SHP77 (cell line): Measurements from ENCODE around the gene RALA.
"Not testable (repeated sequence)": the region's sequence is repeated elsewhere in the genome, so short reads cannot be mapped to it uniquely, and the experiment has no call there.

Experiments used
- DNase-seq, 2 experiments: peaks; one replicate each; lab custom pipeline; 2025; lab: John Stamatoyannopoulos, UW

Gene RALA

DNA sequence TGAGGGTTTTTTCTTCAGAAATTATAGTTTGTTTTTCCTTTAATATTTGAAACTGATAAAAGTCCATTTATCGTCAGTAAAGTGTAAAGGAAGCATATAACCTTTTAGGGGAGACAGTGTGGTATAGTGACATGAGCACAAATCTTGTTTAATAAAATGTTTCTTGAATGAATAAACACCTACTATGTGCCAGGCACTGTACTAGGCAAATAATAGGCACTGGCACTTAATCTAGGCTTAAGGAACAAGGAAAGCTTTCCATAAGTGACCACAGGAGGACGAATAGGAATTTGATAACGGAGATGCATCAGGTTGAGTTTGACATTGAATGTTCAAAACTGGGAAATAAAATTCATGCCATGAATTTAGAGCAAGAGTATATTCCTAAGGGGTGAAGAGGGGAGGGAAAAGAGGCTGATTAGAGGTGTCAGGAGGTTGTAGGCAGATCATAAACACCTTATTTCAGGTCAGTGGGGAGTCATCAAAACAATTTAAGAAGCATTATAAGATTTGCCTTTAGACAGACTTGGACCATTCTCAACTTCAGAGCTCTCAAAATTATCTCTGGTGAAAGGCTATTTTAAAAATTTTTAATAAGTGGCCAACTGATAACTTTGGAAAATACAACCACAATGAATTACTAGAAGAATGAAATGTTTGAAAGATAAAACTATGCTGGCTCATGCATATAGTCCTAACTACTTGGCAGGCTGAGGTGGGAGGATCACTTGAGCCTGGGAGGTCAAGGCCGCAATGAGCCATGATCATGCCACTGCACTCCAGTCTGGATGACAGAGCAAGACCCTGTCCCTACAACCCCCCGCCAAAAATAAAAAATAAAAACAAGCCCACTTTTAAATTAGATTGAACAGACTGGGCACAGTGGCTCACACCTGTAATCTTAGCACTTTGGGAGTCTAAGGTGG, 22.4 kb downstream of the RALA start:
- no peak for DNase-seq

DNA sequence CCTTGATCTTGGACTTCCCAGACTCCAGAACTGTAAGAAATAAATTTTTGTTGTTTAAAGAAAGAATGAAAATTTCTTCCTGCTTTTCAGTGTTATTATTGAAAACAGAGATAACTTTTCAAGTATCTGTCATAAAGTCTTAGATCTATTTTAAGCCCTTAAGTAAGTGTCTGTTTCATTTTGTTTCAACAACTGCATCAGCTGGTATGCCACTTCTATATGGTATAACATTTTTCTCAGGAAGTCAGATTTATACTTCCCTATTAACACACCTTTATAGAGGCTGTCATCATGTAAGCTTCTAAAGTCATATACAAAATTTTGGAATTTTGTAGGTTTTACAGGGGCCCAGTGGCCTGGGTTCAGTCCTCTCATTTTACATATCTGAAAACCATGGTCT, 24.4 kb downstream of the RALA start:
- DNase-seq = no peak

DNA sequence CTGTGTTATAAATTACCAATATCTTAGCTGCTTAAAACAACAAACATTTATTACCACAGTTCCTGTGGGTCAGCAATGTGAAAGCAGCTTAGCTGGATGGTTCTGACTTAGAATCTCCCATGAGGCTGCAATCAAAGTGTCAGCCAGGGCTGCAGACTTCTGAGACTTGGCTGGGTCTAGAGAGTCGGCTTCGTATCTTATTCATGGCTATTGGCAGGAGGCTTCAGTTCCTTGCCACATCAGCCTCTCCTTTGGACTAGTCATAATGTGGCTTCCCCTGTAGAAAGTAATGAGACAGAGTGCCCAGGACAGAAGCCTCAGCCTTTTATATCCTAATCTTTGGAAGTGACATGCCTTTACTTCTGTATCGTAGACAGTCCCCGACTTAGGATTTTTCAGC, 27.3 kb downstream of the RALA start:
- no peak for DNase-seq

DNA sequence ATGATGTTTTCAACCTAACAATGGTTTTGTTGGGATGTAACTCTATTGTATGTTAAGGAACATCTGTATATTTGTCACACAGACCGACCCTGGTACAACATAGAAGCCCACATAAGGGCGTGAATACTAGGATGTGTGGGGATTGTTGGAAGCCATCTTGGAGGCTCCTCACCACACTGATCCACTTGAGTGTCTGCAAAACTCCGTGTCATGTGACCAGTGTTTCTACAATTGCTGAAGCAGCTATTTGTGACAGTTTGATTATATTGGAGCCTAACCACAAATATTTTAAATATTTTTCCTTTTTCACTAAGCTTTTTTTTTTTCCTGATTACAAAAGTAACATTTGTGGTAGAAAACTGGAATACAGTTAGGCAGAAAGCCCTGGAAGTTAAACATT, 27.9 kb downstream of the RALA start:
- DNase-seq = no peak

DNA sequence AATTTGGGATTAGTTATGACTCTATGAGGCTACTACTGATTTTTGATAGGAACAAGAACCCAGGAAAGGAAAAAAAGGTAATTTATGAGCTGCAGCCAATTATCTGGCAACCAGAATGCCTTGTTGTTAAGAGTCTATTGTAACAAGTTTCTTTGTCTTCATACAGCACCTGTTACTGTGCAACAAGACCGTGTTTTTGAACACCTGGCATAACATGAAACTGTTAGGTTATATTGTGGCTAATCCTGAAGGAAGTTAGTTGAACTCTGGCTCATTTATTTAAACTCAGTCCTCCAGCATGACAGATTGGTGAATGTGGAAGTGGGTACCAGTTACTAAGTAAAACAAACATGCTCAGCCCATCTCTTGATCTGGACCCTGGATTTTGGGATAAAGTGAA, 33.0 kb downstream of the RALA start:
- no peak for DNase-seq

DNA sequence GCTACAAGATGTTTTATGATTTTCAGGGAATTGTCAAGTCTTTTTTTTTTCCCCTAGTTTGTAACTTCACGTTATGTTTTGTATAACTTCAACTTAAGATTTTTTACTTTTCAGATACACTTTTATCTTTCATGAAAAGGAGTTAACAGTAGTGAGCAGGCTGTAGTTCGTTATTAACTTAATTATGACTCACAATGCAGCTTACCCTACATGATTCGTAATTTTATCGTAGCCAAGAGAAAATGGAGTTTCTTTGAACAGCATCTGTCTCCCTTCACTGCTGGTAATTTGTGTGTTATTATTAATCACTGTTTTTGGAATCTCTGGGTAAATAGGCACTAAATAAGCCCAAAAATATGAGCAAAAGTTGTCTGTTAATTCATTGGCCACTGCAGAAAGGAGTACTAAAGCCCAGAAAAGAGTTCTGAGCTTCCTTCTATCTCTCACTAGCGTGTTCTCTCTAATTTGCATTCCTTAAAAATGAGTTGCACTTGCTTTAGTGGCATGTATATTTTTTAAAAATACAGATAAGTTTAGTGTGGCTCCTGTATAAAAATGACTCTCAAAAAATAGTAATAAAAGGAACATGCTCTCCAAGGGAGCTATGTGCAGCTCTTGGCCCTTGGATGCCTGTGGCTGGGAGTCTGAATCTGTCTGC, 36.1 kb downstream of the RALA start:
- no peak for DNase-seq

DNA sequence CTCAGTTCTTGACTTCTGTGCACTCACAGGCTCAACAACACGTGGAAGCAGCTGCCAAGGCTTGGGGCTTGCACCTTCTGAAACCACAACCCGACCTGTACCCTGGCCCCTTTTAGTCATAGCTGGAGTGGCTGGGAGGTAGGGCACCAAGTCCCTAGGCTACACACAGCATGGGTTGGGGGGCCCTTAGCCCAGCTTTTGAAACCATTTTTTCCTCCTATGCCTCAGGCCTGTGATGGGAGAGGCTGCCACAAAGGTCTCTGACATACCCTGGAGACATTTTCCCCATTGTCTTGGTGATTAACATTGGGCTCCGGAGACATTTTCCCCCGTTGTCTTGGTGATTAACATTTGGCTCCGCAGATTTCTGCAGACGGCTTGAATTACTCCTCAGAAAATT, 38.6 kb downstream of the RALA start:
- no peak for DNase-seq

DNA sequence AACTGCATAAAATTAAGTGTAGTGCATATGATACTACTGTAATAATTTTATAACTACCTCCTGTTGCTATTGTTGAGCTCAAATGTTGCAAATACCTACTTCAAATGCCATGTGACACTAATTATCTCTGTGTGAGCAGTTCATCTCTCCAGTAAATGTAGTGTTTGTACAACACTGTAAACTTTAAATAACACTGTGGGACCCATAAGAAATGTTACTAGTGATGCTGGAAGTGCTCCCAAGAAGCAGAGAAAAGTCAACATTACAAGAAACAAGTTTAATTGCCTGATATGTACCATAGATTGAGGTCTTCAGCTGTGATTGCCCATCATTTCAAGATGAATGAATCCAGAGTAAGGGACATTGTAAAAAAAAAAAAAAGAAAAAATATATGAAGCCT, 39.9 kb downstream of the RALA start:
- DNase-seq = no peak

DNA sequence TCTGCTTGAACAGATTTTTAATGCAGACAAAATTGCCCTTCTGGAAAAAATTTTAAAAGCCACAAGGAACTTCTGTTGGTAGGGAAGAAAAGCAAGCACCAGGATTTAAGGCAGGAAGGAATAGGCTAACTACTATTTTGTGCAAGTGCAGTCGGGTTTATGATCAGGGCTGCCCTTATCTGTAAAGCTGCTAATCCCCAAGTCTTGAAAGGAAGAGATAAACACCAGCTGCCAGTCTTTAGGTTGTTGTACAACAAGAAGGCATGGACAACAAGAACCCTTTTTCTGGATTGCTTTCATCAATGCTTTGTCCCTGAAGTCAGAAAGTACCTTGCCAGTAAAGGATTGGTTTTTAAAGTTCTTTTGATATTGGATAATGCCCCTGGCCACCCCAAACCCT, 40.7 kb downstream of the RALA start:
- no peak for DNase-seq

DNA sequence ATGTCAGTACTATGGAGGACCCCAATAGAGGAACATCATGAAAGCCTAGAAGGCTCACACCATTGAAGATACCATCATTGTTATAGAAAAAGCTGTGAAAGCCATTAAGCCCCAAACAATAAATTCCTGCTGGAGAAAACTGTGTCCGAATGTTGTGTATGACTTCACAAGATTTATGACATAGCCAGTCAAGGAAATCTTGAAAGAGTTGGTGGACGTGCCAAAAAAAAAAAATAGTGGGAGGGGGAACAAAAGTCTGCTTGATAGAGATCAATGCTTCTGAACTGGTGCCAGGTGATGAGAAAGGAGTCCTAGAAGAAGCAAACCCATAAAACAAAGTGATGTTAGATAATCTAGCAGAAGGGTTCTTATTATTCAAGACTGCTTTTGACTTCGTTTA, 41.2 kb downstream of the RALA start:
- DNase-seq = no peak

DNA sequence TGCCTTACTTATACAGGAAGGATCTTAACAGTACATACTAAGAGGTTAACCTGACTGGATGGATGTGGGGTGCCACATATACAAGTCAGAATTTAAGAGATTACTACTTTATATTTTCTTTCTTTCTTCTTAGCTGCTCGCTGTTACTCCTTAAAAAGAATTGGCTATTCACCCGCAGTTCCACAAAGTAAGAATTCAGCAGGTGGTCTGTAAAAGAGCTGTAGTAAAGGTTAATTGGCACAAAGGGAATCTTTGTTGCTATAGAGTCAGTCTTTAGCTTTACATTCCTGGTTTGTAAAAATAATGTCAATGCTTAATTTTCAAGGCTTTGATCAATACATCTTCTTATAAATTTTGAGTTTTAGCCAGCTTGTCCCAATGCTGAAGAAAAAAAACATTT, 43.2 kb downstream of the RALA start:
- no peak for DNase-seq

DNA sequence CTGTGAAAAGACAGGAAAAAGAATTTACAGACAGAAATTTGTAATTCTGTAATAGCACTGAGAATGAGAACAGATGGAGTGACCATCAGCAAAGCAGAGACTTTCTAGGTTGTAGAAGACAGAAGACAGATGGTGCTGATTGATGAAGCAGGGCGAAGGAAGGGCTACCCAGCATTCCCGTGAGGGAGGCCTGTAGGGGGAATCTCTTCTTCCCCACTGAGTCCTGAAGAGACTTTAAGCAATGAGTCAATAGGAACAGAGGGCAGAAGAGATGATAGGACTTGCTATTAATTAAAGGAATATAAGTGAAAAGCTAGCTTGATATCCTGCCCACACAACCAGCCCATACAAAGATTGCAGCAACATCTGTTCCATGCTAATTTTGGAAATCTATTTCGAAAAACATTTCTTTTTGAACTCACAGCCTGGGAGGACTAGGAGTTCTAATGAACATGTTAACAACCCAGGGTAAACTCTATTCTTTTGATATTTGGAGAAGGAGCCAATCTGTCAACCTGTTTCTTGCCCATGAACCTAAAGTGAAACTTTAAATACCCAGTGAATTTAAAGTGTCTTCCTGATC, 44.1 kb downstream of the RALA start:
- DNase-seq = no peak

DNA sequence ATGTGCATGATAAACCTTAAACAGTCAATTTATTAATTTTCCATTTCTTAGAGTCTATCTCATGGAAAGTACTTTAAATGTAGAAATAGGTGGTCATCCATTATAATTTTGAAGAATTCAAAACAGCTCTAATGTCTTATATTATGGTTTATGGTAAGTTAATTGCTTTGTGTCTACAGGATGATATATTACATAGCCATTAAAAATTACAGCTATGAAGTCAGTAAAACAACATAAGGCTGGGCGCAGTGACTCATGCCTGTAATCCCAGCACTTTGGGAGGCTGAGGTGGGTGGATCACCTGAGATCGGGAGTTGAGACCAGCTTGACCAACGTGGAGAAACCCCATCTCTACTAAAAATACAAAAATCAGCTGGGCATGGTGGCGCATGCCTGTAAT, 44.9 kb downstream of the RALA start:
- not testable (repeated sequence) for DNase-seq

DNA sequence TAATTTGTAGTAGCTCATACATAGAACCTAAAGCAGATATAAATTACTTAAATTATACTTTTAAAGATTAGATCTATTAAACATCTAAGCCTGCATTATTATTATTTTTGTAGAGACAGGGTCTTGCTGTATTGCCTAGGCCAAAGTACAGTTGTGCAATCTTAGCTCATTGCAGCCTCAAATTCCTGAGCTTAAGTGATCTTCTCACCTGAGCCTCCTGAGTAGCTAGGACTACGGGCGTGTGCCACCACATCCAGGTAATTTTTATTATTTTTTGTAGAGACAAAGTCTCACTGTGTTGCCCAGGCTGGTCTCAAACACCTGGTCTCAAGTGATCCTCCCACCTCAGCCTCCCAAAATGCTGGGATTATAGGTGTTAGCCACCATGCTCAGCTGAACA, 46.7 kb downstream of the RALA start:
- DNase-seq = no peak

DNA sequence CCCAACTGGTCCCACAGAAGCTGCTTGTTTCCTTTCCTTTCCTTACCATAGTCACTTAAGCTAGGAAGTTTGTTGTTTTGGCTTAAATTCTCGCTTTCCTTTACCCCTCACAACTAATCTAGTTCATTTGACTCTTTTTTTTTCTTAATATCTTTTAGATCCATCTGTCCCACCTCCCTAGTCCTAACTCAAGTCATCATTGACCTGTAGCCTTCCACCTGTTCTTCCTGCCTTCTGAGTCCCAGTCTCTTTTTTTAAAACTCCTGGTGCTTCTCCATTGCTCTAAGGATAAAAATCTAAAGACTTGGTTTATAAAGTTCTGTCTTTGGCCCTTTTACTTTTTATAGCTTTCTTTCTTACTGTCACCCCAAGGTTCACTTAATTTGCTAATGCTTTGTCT, 47.6 kb downstream of the RALA start:
- DNase-seq = no peak

DNA sequence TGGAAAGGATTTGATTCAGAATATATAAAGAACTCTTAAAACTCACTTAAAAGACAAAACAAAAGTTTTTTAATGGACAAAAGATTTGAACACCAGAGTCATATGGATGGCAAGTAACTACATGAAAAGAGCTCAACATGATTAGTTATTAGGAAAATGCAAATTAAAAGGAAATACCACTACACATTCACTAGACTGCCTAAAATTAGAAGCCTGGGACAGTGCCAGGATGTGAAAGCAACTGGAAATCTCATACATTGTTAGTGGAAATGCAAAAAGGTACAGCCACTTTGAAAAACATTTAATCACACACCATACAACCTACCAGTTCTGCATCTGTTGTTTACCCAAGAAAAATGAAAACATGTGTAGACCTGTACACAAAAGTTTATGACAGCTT, 48.8 kb downstream of the RALA start:
- DNase-seq = no peak

DNA sequence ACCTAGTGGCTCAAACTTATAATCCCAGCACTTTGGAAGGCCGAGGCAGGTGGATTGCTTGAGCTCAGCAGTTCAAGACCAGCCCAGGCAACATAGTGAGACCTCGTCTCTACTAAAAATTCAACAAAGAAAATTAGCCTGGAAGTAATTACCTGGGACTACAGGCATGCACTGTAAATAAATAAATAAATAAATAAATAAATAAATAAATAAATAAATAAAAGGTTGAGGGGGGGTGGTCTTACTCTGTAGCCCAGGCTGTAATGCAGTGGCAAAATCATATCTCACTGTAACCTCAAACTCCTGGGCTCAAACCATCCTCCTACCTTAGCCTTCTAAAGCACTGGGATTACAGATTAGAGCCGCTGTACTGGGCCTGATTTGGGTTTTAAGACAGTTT, 50.5 kb downstream of the RALA start:
- DNase-seq = no peak

DNA sequence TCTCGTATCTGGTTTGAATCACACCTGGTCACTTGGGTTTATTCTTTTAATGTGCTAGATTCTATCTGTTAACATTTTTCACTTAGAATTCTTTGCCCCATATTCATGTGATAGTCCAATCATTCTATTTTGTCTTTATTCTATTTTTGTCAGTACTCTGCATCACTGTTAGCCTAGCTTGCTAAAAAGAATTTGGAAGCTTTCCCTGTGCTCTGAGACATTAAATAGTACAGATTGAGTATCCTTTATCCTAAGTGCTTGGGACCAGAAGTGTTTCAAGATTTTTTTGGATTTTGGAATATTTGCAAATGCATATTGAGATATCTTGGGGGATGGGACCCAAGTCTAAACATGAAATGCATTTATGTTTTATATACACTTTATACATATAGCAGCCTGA, 51.0 kb downstream of the RALA start:
- no peak for DNase-seq

DNA sequence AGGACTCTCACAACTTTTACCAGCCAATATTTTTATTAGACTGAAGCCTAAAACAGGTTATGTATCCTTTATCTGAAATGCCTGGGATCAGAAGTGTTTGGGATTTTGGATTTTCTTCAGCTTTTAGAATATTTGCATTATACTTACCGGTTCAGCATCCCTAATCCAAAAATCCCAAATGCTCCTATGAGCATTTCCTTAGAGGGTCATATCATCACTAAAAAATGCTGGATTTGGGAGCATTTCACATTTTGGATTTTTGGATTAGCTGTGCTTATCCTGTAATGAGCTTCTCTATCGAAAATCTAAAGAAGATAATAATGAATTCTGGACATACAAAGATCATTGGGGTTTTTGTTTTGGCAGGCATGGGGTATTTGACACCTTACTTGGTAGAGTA, 53.0 kb downstream of the RALA start:
- no peak for DNase-seq

DNA sequence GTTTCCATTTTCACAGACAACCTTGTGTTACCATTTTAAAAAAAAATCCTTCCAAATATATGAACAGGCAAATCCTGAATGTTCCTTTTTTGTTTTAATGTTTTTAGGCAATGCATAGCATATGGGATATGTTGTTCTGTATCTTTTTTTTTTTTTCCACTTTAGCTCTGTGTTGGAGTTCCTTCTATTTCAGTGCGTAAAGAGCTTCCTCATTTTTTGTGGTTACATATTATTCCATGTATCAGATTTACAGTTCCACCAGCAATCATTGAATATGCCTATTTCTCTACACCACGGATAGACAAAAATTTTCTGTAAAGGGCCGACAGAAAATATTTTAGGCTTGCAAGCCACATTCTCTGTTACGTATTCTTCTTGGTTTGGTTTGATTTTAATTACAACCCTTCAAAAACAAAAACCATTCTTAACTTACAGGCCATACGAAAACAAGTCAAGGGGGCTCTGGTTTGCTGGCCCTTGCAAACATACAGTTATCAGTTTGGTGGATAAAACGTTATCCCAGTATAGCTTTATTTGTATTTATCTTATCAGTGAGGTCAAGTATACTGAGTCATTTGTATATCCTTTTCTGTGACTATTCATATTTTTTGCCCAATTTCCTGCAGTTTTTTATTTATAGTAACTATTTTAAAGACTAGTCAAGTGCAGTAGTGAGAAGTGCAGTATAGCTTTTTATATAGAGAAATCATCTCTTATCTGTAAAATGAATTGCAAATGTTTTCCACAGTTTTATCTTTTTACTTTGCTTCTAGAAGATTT, 55.7 kb downstream of the RALA start:
- DNase-seq = no peak

DNA sequence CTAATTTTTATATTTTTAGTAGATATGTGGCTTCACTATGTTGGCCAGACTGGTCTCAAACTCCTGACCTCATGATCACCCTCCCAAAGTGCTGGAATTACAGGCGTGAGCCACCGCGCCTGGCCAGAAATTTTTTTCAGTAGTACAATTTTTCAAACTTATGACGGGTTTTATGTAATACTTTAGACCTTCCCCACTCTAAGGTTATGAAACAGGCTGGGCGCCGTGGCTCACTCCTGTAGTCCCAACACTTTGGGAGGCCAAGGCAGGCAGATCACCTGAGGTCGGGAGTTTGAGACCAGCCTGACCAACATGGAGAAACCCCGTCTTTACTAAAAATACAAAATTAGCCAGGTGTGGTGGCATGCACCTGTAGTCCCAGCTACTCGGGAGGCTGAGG, 56.5 kb downstream of the RALA start:
- DNase-seq = not testable (repeated sequence)

DNA sequence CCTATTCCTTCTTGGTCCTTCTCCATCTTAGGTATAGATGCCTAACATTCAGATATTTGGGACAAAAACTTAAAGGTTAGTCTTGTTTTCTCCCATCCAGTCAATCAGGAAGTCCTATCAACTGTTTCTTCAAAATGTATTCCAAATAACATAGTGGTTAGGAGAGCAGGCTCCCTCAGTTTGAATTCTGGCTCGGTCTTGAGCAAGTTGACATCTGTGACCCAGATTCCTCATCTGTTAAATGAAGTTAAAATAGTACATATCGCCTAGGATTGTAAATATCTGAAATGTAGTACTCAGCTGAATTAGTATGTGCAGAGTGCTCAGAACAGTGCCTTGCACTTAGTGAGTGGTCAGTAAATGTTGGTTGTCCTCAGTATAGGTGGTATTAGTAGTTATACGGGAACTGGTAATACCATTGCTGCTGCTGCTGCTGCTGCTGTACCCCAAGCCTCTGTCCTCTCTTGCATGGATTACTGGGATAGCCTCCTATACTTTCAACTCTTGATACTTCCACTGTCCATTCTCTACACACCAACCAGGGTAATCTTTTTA, 58.6 kb downstream of the RALA start:
- DNase-seq = no peak
